SK-N-SH (cell line): ENCODE measurements around the gene R3HDM1. TPM values are rescaled to one million over a fixed set of nuclear protein-coding genes. Genes with fewer than 3 reads are reported as not detected.
A peak's percentile ranks its signal among the peaks of the same experiment; 100 is the strongest.

Source experiments
- CTCF ChIA-PET: fragments of 300-600, 350-600 bp; formaldehyde crosslinking; extraction: SDS; loops from one replicate; lab custom pipeline; 2021; lab: Yijun Ruan, JAX
- POLR2A ChIA-PET: fragments of 350-600 bp; sonication (Branson Sonifier 250); formaldehyde crosslinking; extraction: SDS; loops from one replicate; lab custom pipeline; 2020; ENCODE audit warnings: antibody characterized with exemption, inconsistent platforms; lab: Yijun Ruan, JAX
- DNase-seq: peaks from one replicate; pipeline ENCODE4 v3.0.0; 2012
- H2AFZ ChIP-seq: fragments of 200-600 bp; sonication (generic); 2 replicates; pipeline ENCODE4 v1.8.1; 2016; ENCODE audit warnings: antibody characterized with exemption, mild to moderate bottlenecking, low read depth
- H3F3A ChIP-seq: fragments of 200-600 bp; sonication (generic); replicated peaks from 2 replicates; pipeline ENCODE3; 2016; ENCODE audit warnings: antibody characterized with exemption, mild to moderate bottlenecking; ENCODE audit not compliant: insufficient read depth
- H3K27ac ChIP-seq, 2 experiments: fragments of 200-500 bp in 1 of 2; fragments of 200-600 bp in 1 of 2; sonication (Bioruptor generic) in 1 of 2; sonication (generic), shearing (Covaris generic) in 1 of 2; 2 replicates each; pipeline versions ENCODE4 v1.5.1 to v1.6.1; 2014 to 2016; ENCODE audit warnings: low read depth in 2 of 2, inconsistent platforms in 1 of 2, low read length in 1 of 2, mild to moderate bottlenecking in 1 of 2, mixed read lengths in 1 of 2
- H3K27me3 ChIP-seq: fragments of 200-600 bp; sonication (generic), shearing (Covaris generic); 2 replicates; pipeline ENCODE4 v1.6.1; 2016; ENCODE audit warnings: mixed run types; ENCODE audit not compliant: insufficient read depth
- H3K36me3 ChIP-seq, 2 experiments: fragments of 200-500 bp in 1 of 2; fragments of 200-600 bp in 1 of 2; sonication (Bioruptor generic) in 1 of 2; sonication (generic) in 1 of 2; replicated peaks in 1 of 2; 2 replicates each; pipeline versions ENCODE3 to v1.5.1; 2014 to 2016; ENCODE audit warnings: low read length in 1 of 2, mild to moderate bottlenecking in 1 of 2; ENCODE audit not compliant: insufficient read depth in 2 of 2, control insufficient read depth in 1 of 2
- H3K4me1 ChIP-seq, 2 experiments: fragments of 200-500 bp in 1 of 2; fragments of 200-600 bp in 1 of 2; sonication (Bioruptor generic) in 1 of 2; sonication (generic), shearing (Covaris generic) in 1 of 2; 2 replicates each; pipeline versions ENCODE4 v1.5.1 to v1.6.1; 2014 to 2016; ENCODE audit warnings: low read depth in 1 of 2, low read length in 1 of 2, mixed run types in 1 of 2; ENCODE audit not compliant: insufficient read depth in 2 of 2, control insufficient read depth in 1 of 2
- H3K4me2 ChIP-seq: fragments of 200-600 bp; sonication (generic), shearing (Covaris generic); 2 replicates; pipeline ENCODE4 v1.6.1; 2017; ENCODE audit warnings: mixed run types
- H3K4me3 ChIP-seq, 2 experiments: fragments of 200-500 bp in 1 of 2; fragments of 200-600 bp in 1 of 2; sonication (Bioruptor generic) in 1 of 2; sonication (generic), shearing (Covaris generic) in 1 of 2; 2 replicates each; pipeline versions ENCODE4 v1.5.1 to v1.8.1; 2014 to 2016; ENCODE audit warnings: low read depth in 2 of 2, inconsistent platforms in 1 of 2, low read length in 1 of 2, mild to moderate bottlenecking in 1 of 2, mixed read lengths in 1 of 2, moderate library complexity in 1 of 2
- H3K79me2 ChIP-seq: fragments of 200-600 bp; sonication (generic); 2 replicates; pipeline ENCODE4 v1.8.1; 2017; ENCODE audit warnings: mild to moderate bottlenecking; ENCODE audit not compliant: insufficient read depth
- H3K9ac ChIP-seq: fragments of 200-600 bp; sonication (generic); 2 replicates; pipeline ENCODE4 v1.6.1; 2017; ENCODE audit warnings: mixed run types
- H3K9me2 ChIP-seq: fragments of 200-600 bp; sonication (generic); 2 replicates; pipeline ENCODE4 v1.6.1; 2017; ENCODE audit warnings: mixed run types
- H3K9me3 ChIP-seq: fragments of 200-600 bp; sonication (generic); 2 replicates; pipeline ENCODE4 v1.6.1; 2017; ENCODE audit warnings: mixed run types, mild to moderate bottlenecking, moderate library complexity
- H4K20me1 ChIP-seq: fragments of 200-600 bp; sonication (generic); 2 replicates; pipeline ENCODE4 v1.6.1; 2017; ENCODE audit warnings: mild to moderate bottlenecking, mixed run types; ENCODE audit not compliant: insufficient read depth
- CHD2 ChIP-seq: fragments of 150-350 bp; IDR thresholded peaks from 2 replicates; pipeline ENCODE4 v1.6.1; 2018; ENCODE audit warnings: low read length; ENCODE audit not compliant: partially characterized antibody
- ELF1 ChIP-seq: IDR thresholded peaks from 2 replicates; pipeline ENCODE4 v1.4.0; 2012
- EZH2phosphoT487 ChIP-seq: fragments of 200-600 bp; sonication (generic); IDR thresholded peaks from 2 replicates; pipeline ENCODE4 v1.6.1; 2017; ENCODE audit warnings: low read depth, mixed run types, mild to moderate bottlenecking, antibody characterized with exemption, moderate library complexity, borderline replicate concordance
- FOSL2 ChIP-seq: IDR thresholded peaks from 2 replicates; pipeline ENCODE4 v1.4.0; 2012; ENCODE audit warnings: low read depth, mild to moderate bottlenecking, moderate library complexity, borderline replicate concordance
- FOXM1 ChIP-seq: IDR thresholded peaks from 2 replicates; pipeline ENCODE4 v1.4.0; 2012; ENCODE audit warnings: low read depth, mild to moderate bottlenecking
- GABPA ChIP-seq: IDR thresholded peaks from 2 replicates; pipeline ENCODE4 v1.4.0; 2012; ENCODE audit warnings: low read depth, mild to moderate bottlenecking
- NRF1 ChIP-seq: IDR thresholded peaks from 2 replicates; pipeline ENCODE4 v1.6.1; 2012; ENCODE audit warnings: low read depth, mild to moderate bottlenecking, low read length
- POLR2AphosphoS5 ChIP-seq: IDR thresholded peaks from 2 replicates; pipeline ENCODE4 v1.6.1; 2012; ENCODE audit warnings: low read depth, low read length
- RCOR1 ChIP-seq: fragments of 150-350 bp; IDR thresholded peaks from 2 replicates; pipeline ENCODE4 v1.6.1; 2017; ENCODE audit warnings: antibody characterized with exemption, low read length
- REST ChIP-seq: IDR thresholded peaks from 2 replicates; pipeline ENCODE4 v1.6.1; 2012; ENCODE audit warnings: mild to moderate bottlenecking, low read depth, low read length, moderate library complexity
- RFX5 ChIP-seq: IDR thresholded peaks from 2 replicates; pipeline ENCODE4 v1.6.1; 2012; ENCODE audit warnings: mild to moderate bottlenecking, improper control_type of control experiment, low read length
- SMC3 ChIP-seq: IDR thresholded peaks from 2 replicates; pipeline ENCODE4 v1.6.1; 2012; ENCODE audit warnings: low read depth, low read length, improper control_type of control experiment
- TCF12 ChIP-seq: IDR thresholded peaks from 2 replicates; pipeline ENCODE4 v1.4.0; 2012
- TEAD4 ChIP-seq: IDR thresholded peaks from 2 replicates; pipeline ENCODE4 v1.4.0; 2012; ENCODE audit warnings: mild to moderate bottlenecking, borderline replicate concordance; ENCODE audit not compliant: insufficient read depth
- USF2 ChIP-seq: fragments of 150-350 bp; IDR thresholded peaks from 2 replicates; pipeline ENCODE4 v1.6.1; 2017; ENCODE audit warnings: antibody characterized with exemption, low read length, low read depth, borderline replicate concordance
- YY1 ChIP-seq: IDR thresholded peaks from 2 replicates; pipeline ENCODE4 v1.4.0; 2012; ENCODE audit warnings: low read depth, mild to moderate bottlenecking
- ZBTB33 ChIP-seq: IDR thresholded peaks from 2 replicates; pipeline ENCODE4 v1.4.0; 2012; ENCODE audit warnings: low read depth, borderline replicate concordance
- WGBS: methylation state at CpG from one replicate; pipeline ENCODE4 v1.1.6; 2017; ENCODE audit warnings: low lambda C conversion rate; 5-methylcytosine and 5-hydroxymethylcytosine counted together
- polyA plus RNA-seq, 3 experiments: library from polyadenylated mRNA; depleted of rRNA; stranded (reverse); fragments of >200 nt; gene quantifications; 2 replicates each; pipeline ENCODE4 v1.2.3, GENCODE V29; 2012

Gene R3HDM1
- polyA plus RNA-seq, 1 of the 3 experiments (the other 2 are of a cell fraction), result 38.2 TPM

GRCh38 chr2:135528006-135528405 is 3.3 kb upstream of the R3HDM1 start:
- Histone ChIP-seq H3K9me2 (no peaks in the 10 kb centered on the region), H3K27ac (no peak overlapping the region)
- no peak for TF ChIP-seq TCF12
- TF ChIP-seq NRF1, result no peak
- TF ChIP-seq GABPA, result no peak
- no peak for TF ChIP-seq SMC3
- no peak for TF ChIP-seq RFX5
- no peak for TF ChIP-seq POLR2AphosphoS5
- TF ChIP-seq, all 33 proteins: peak for 0
- Histone ChIP-seq H3F3A (peaks cover 9% of the 10 kb centered on the region), H3K27me3 (no peaks in the 10 kb centered on the region), H3K4me1 (peaks cover 0 to 5% of the 10 kb centered on the region in 2 experiments; a peak in 2 of 4 replicates), H2AFZ (no peak overlapping the region), H3K4me2 (no peak overlapping the region), H3K9ac (no peak overlapping the region), H3K4me3 (no peak overlapping the region), H3K79me2 (peaks cover 67% of the 10 kb centered on the region), H4K20me1 (no peaks in the 10 kb centered on the region; the same call in 1 of the 2 replicates), H3K9me3 (no peaks in the 10 kb centered on the region), H3K36me3 (peaks cover 0 to 13% of the 10 kb centered on the region in 2 experiments)
- CTCF ChIA-PET, result no interaction called here
- WGBS, result 92% methylated on average over 3 of the region's 3 CpGs
- no peak for DNase-seq
- POLR2A ChIA-PET, result no interaction called here

- Histone ChIP-seq H2AFZ (peak within 1 kb of the TSS; percentile 86), H3K9ac (peak within 1 kb of the TSS; percentile 84), H3K36me3 (peaks cover 0 to 3% of the 10 kb centered on the region in 2 experiments), H3F3A (peaks cover 5% of the 10 kb centered on the region), H3K4me2 (peak within 1 kb of the TSS; percentile 89), H3K9me3 (no peaks in the 10 kb centered on the region), H3K79me2 (peaks cover 74% of the 10 kb centered on the region), H3K4me3 (peak within 1 kb of the TSS; percentile 80 to 82), H3K9me2 (no peaks in the 10 kb centered on the region), H4K20me1 (no peaks in the 10 kb centered on the region; the same call in 1 of the 2 replicates), H3K4me1 (peaks cover 0 to 6% of the 10 kb centered on the region in 2 experiments; a peak in 2 of 4 replicates), H3K27me3 (no peaks in the 10 kb centered on the region), H3K27ac (peak within 1 kb of the TSS; percentile 96 to 97)
- CTCF ChIA-PET, result interaction anchor here (1.2 to 1.4 kb wide), 3 partner anchors 84 to 527 kb away, joined by 3 to 7 read pairs (median 5); no protein-coding TSS in a partner anchor
- DNase-seq, result peak; percentile 78
- POLR2A ChIA-PET, result interaction anchor here (0.7 to 1.4 kb wide), 4 partner anchors 54 to 628 kb away, joined by 3 to 5 read pairs (median 4); partner anchors contain the start of gene MCM6
- WGBS, result 1% methylated on average over 46 of the region's 46 CpGs
- TF ChIP-seq FOSL2 (no peak), USF2 (no peak), ZBTB33 (peak; percentile 93), ELF1 (peak; percentile 28; the same call in 1 of the 2 replicates), RCOR1 (no peak), POLR2AphosphoS5 (peak; percentile 61), REST (0 out of 2 replicates have a peak, but pooled peaks have one; percentile 24), TEAD4 (no peak), EZH2phosphoT487 (no peak), CHD2 (peak; percentile 97), YY1 (peak; percentile 89; the same call in 1 of the 2 replicates), FOXM1 (no peak)
These were observed 712 bp upstream of the R3HDM1 start, which contains the start of gene ZRANB3 for GRCh38 chr2:135530313-135531230. ZRANB3 (minus strand) TSS chr2:135531218.
